SU-DHL-6 (cell line): ENCODE measurements around the gene GRK6.

Experiments used
- H2AFZ ChIP-seq: fragments of 200-600 bp; sonication (generic); 2 replicates; pipeline ENCODE4 v1.6.1; 2014; ENCODE audit warnings: low read depth, mild to moderate bottlenecking, moderate library complexity, mixed read lengths, antibody characterized with exemption, low read length; ENCODE audit not compliant: severe bottlenecking
- H3F3A ChIP-seq: fragments of 200-600 bp; shearing (Covaris generic); 2 replicates; pipeline ENCODE4 v1.6.0; 2016; ENCODE audit warnings: antibody characterized with exemption, mild to moderate bottlenecking; ENCODE audit not compliant: insufficient read depth
- H3K27ac ChIP-seq: fragments of 200-600 bp; sonication (generic); 2 replicates; pipeline ENCODE4 v1.5.1; 2016; ENCODE audit warnings: low read depth, mild to moderate bottlenecking, low read length, moderate library complexity, mixed read lengths
- H3K27me3 ChIP-seq: fragments of 200-600 bp; sonication (generic), shearing (Covaris generic); 2 replicates; pipeline ENCODE4 v1.6.0; 2014; ENCODE audit warnings: mild to moderate bottlenecking, low read length
- H3K36me3 ChIP-seq: fragments of 200-600 bp; sonication (generic); 2 replicates; pipeline ENCODE4 v1.6.1; 2014; ENCODE audit warnings: mild to moderate bottlenecking, low read length, mixed read lengths
- H3K4me2 ChIP-seq: fragments of 300-600, 200-600 bp; shearing (Covaris generic), sonication (generic); 2 replicates; pipeline ENCODE4 v1.6.0; 2014; ENCODE audit warnings: low read length, low read depth, mild to moderate bottlenecking; ENCODE audit not compliant: poor library complexity, severe bottlenecking
- H3K4me3 ChIP-seq: fragments of 200-600 bp; sonication (generic); 2 replicates; pipeline ENCODE4 v1.5.1; 2014; ENCODE audit warnings: antibody characterized with exemption, low read length, mild to moderate bottlenecking, mixed read lengths; ENCODE audit not compliant: insufficient read depth, poor library complexity, severe bottlenecking
- H3K79me2 ChIP-seq: fragments of 200-600 bp; sonication (generic); 2 replicates; pipeline ENCODE4 v1.6.1; 2014; ENCODE audit warnings: mild to moderate bottlenecking, low read length, moderate library complexity; ENCODE audit not compliant: insufficient read depth
- H3K9ac ChIP-seq: fragments of 200-600 bp; sonication (generic); 2 replicates; pipeline ENCODE4 v1.7.0; 2014; ENCODE audit warnings: mild to moderate bottlenecking, low read length
- H3K9me2 ChIP-seq: fragments of 200-600 bp; sonication (generic); replicated peaks from 2 replicates; pipeline ENCODE4 v1.6.1; 2014; ENCODE audit warnings: low read length; ENCODE audit not compliant: insufficient read depth
- H3K9me3 ChIP-seq: fragments of 200-600 bp; sonication (generic); 2 replicates; pipeline ENCODE4 v1.6.1; 2014; ENCODE audit warnings: low read length, mixed read lengths; ENCODE audit not compliant: insufficient read depth
- H4K20me1 ChIP-seq: fragments of 200-600 bp; sonication (generic); 2 replicates; pipeline ENCODE4 v1.6.1; 2014; ENCODE audit warnings: low read depth, mild to moderate bottlenecking, antibody characterized with exemption, low read length, moderate library complexity, mixed read lengths
- CTCF ChIP-seq: fragments of 200-600 bp; sonication (generic); IDR thresholded peaks from one replicate; pipeline ENCODE4 v1.5.1; 2017; ENCODE audit warnings: antibody characterized with exemption, mild to moderate bottlenecking, low read length, moderate library complexity; ENCODE audit not compliant: insufficient read depth, poor library complexity, severe bottlenecking
- EZH2phosphoT487 ChIP-seq: fragments of 200-600 bp; sonication (generic), shearing (Covaris generic); conservative IDR thresholded peaks from 2 replicates; pipeline ENCODE4 v1.6.1; 2018; ENCODE audit warnings: mild to moderate bottlenecking, antibody characterized with exemption, low read length, moderate library complexity, mixed read lengths

Gene GRK6

GRCh38 chr5:177396807-177397206 lies 29.7 kb upstream of the GRK6 start:
- Histone ChIP-seq H3K9ac (no peak overlapping the region), H3K27me3 (no peaks in the 10 kb centered on the region), H3K4me2 (no peak overlapping the region), H3F3A (no peaks in the 10 kb centered on the region), H3K27ac (no peak overlapping the region), H3K36me3 (no peaks in the 10 kb centered on the region), H3K9me2 (no peaks in the 10 kb centered on the region), H3K79me2 (no peaks in the 10 kb centered on the region), H3K4me3 (no peak overlapping the region), H3K9me3 (no peaks in the 10 kb centered on the region), H4K20me1 (no peaks in the 10 kb centered on the region), H2AFZ (no peak overlapping the region)
- TF ChIP-seq EZH2phosphoT487 = no peak
- TF ChIP-seq CTCF = no peak

- TF ChIP-seq EZH2phosphoT487 (no peak), CTCF (no peak)
- H3K4me3 ChIP-seq = no peak overlapping the region
- H3K79me2 ChIP-seq = no peaks in the 10 kb centered on the region
- H3K4me2 ChIP-seq = no peak overlapping the region
- no peaks in the 10 kb centered on the region for H3K9me3 ChIP-seq
- no peaks in the 10 kb centered on the region for H3K36me3 ChIP-seq
- no peaks in the 10 kb centered on the region for H3K9me2 ChIP-seq
- no peaks in the 10 kb centered on the region for H4K20me1 ChIP-seq
- no peaks in the 10 kb centered on the region for H3F3A ChIP-seq
- H3K9ac ChIP-seq = no peak overlapping the region
- no peak overlapping the region for H2AFZ ChIP-seq
- H3K27ac ChIP-seq = no peak overlapping the region
- no peaks in the 10 kb centered on the region for H3K27me3 ChIP-seq
Observed at GRCh38 chr5:177397875-177398390, 28.5 kb upstream of the GRK6 start.

GRCh38 chr5:177399997-177400868 lies 26.2 kb upstream of the GRK6 start, which contains the start of gene PFN3:
TSS of gene PFN3 (minus strand) at chr5:177400661. CDS start at chr5:177400576, 85 bp downstream.
- no peak for TF ChIP-seq EZH2phosphoT487
- no peak for TF ChIP-seq CTCF
- no peak within 1 kb of the TSS for H3K27ac ChIP-seq
- H3K36me3 ChIP-seq = no peaks in the 10 kb centered on the region
- H3K9me3 ChIP-seq = no peaks in the 10 kb centered on the region
- no peak within 1 kb of the TSS for H3K4me2 ChIP-seq
- no peaks in the 10 kb centered on the region for H3K79me2 ChIP-seq
- H4K20me1 ChIP-seq = no peaks in the 10 kb centered on the region
- H2AFZ ChIP-seq = no peak within 1 kb of the TSS
- H3K4me3 ChIP-seq = no peak within 1 kb of the TSS
- H3K9me2 ChIP-seq = no peaks in the 10 kb centered on the region
- H3K27me3 ChIP-seq = no peaks in the 10 kb centered on the region
- no peaks in the 10 kb centered on the region for H3F3A ChIP-seq
- no peak within 1 kb of the TSS for H3K9ac ChIP-seq
